Vagina (tissue), 2 donors: ENCODE data around the gene CXCR1. TPM values are rescaled to one million over a fixed set of nuclear protein-coding genes. Genes with fewer than 3 reads are reported as not detected.

Source experiments
- DNase-seq, 2 donors: peaks; one replicate each; pipeline ENCODE4 v3.0.0-alpha.2; 2017; ENCODE audit errors: extremely low spot score in 2 of 2
- H3K27ac ChIP-seq: fragments of 200-600 bp; sonication (generic); one replicate; pipeline ENCODE4 v1.5.1; 2019
- H3K27me3 ChIP-seq: fragments of 200-600 bp; sonication (generic); one replicate; pipeline ENCODE4 v1.5.1; 2019
- H3K36me3 ChIP-seq, 2 donors: fragments of 200-600 bp; sonication (generic); one replicate each; pipeline ENCODE4 v1.5.1; 2017 to 2019
- H3K4me1 ChIP-seq: fragments of 200-600 bp; sonication (generic); one replicate; pipeline ENCODE4 v1.5.1; 2019
- H3K4me3 ChIP-seq, 2 donors: fragments of 200-600 bp; sonication (generic); 1 replicate in 1 of 2; 2 replicates in 1 of 2; pipeline ENCODE4 v1.5.1; 2016 to 2019
- H3K9me3 ChIP-seq: fragments of 200-600 bp; sonication (generic); one replicate; pipeline ENCODE4 v1.5.1; 2019
- CTCF ChIP-seq, 3 experiments: fragments of 450-650 bp in 2 of 3; fragments of 200-600 bp in 1 of 3; sonication (generic) in 1 of 3; IDR thresholded peaks; one replicate each; pipeline ENCODE4 v1.5.1; 2017 to 2019; ENCODE audit warnings: antibody characterized with exemption in 3 of 3, mild to moderate bottlenecking in 2 of 3, moderate library complexity in 2 of 3
- POLR2A ChIP-seq, 2 donors: fragments of 450-650 bp; IDR thresholded peaks; one replicate each; pipeline ENCODE4 v1.6.1; 2017; ENCODE audit warnings: antibody characterized with exemption in 2 of 2, mild to moderate bottlenecking in 2 of 2, moderate library complexity in 2 of 2
- POLR2AphosphoS5 ChIP-seq, 2 donors: sonication (generic); formaldehyde crosslinking; IDR thresholded peaks; one replicate each; pipeline ENCODE4 v1.9.0; 2017; ENCODE audit warnings: antibody characterized with exemption in 2 of 2, mild to moderate bottlenecking in 2 of 2, low read depth in 1 of 2; ENCODE audit not compliant: insufficient read depth in 1 of 2
- intact Hi-C: fragments of 100-400 bp; cut with DNase I; formaldehyde crosslinking; loops from one replicate; pipeline ENCODE4 v1.15.1; 2023
- total RNA-seq: library from RNA; depleted of rRNA; stranded (reverse); fragments of >200 nt; gene quantifications from one replicate; pipeline ENCODE4 v1.2.3, GENCODE V29; 2016

Gene CXCR1
- total RNA-seq, 1 donor from 2014 or later = 0.49 TPM

- H3K4me3 ChIP-seq = peak overlapping the region in 1 of 2 donors; percentile 22
- DNase-seq = no peak
- TF ChIP-seq POLR2A (IDR thresholded peaks at IDR 0.05) (no peak), CTCF (IDR thresholded peaks at IDR 0.05) (no peak), POLR2AphosphoS5 (IDR thresholded peaks at IDR 0.05; ENCODE audit: insufficient read depth in 1 of 2, low read depth in 1 of 2) (no peak)
- no peaks in the 10 kb centered on the region for H3K9me3 ChIP-seq
- H3K27ac ChIP-seq = peak overlapping the region; percentile 53
- H3K27me3 ChIP-seq = no peaks in the 10 kb centered on the region
- intact Hi-C loops = no loop called here
- H3K36me3 ChIP-seq = no peaks in the 10 kb centered on the region
- peaks cover 19% of the 10 kb centered on the region for H3K4me1 ChIP-seq
Measured at GRCh38 chr2:218129458-218130135, 37.2 kb downstream of the CXCR1 start.

GRCh38 chr2:218128781-218129457, 37.8 kb downstream of the CXCR1 start:
- H3K4me1 ChIP-seq = peaks cover 19% of the 10 kb centered on the region
- H3K9me3 ChIP-seq = no peaks in the 10 kb centered on the region
- intact Hi-C loops = no loop called here
- H3K27ac ChIP-seq = peak overlapping the region; percentile 53
- no peaks in the 10 kb centered on the region for H3K36me3 ChIP-seq
- H3K4me3 ChIP-seq = peak overlapping the region in 1 of 2 donors; percentile 22
- TF ChIP-seq POLR2A (IDR thresholded peaks at IDR 0.05) = no peak
- no peak for TF ChIP-seq CTCF (IDR thresholded peaks at IDR 0.05)
- no peak for TF ChIP-seq POLR2AphosphoS5 (IDR thresholded peaks at IDR 0.05; ENCODE audit: insufficient read depth in 1 of 2, low read depth in 1 of 2)
- no peaks in the 10 kb centered on the region for H3K27me3 ChIP-seq
- no peak for DNase-seq

GRCh38 chr2:218127929-218128455, 38.8 kb downstream of the CXCR1 start:
- Histone ChIP-seq H3K36me3 (no peaks in the 10 kb centered on the region), H3K27ac (no peak overlapping the region), H3K4me1 (peaks cover 19% of the 10 kb centered on the region), H3K27me3 (no peaks in the 10 kb centered on the region), H3K9me3 (no peaks in the 10 kb centered on the region), H3K4me3 (no peak overlapping the region)
- intact Hi-C loops = no loop called here
- DNase-seq = no peak
- TF ChIP-seq CTCF (IDR thresholded peaks at IDR 0.05) (no peak), POLR2AphosphoS5 (IDR thresholded peaks at IDR 0.05; ENCODE audit: insufficient read depth in 1 of 2, low read depth in 1 of 2) (no peak), POLR2A (IDR thresholded peaks at IDR 0.05) (no peak)

GRCh38 chr2:218125626-218126080, 41.1 kb downstream of the CXCR1 start, which contains the start of gene CXCR2:
Gene CXCR2, plus strand, starts transcription at chr2:218126028. Its CDS starts 8,774 bp downstream, at chr2:218134802.
- Histone ChIP-seq H3K27me3 (no peaks in the 10 kb centered on the region), H3K9me3 (peaks cover 4% of the 10 kb centered on the region), H3K36me3 (no peaks in the 10 kb centered on the region), H3K4me3 (no peak within 1 kb of the TSS), H3K4me1 (peaks cover 16% of the 10 kb centered on the region), H3K27ac (no peak within 1 kb of the TSS)
- DNase-seq = peak in 1 of 2 donors; percentile 77
- intact Hi-C loops = no loop called here
- TF ChIP-seq POLR2AphosphoS5 (IDR thresholded peaks at IDR 0.05; ENCODE audit: insufficient read depth in 1 of 2, low read depth in 1 of 2) = no peak
- no peak for TF ChIP-seq POLR2A (IDR thresholded peaks at IDR 0.05)
- TF ChIP-seq CTCF (IDR thresholded peaks at IDR 0.05) = no peak
